Measurements from ENCODE around the gene CD63.

The CD63 gene

DNA sequence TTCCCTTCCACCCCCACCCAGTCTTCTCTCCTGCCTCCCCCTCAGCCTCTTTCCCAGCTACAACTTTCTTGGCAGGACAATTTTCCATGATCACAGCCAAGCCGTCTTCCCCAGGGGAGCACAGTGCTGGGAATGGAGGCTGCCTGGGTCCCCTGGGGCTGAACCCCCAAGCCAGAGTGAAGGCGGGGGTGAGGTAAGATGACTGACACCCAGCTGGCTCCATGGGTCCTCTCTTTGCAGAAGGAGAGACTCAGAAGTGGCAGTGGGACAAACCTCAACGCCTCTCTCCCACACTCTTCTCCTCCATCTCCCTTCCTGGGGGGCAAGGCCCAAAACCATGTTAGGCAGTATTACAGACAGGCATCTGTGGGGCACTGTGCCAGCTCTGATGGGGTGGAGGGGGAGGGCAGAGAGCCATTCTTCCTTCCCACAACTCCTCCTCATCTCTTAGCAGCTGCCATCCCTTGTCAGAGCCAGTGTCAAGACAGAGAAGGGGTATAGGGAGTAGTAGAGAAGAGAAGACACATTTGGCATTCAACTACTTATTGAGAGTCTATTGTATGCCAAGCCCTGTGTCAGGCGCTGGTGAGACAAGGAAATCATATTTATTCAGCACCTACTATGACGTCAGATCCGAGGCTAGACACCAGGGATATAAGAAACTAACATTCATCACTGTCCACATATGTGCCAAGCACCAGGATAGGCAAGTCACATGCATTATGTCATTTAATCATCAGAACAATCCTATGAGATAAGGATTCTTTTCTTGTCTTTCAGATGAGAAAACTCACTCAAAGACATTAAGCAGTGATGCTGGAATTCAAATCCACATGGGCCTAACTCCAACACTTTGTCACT lies 24.7 kb downstream of the CD63 start:
- DNase-seq = no peak

DNA sequence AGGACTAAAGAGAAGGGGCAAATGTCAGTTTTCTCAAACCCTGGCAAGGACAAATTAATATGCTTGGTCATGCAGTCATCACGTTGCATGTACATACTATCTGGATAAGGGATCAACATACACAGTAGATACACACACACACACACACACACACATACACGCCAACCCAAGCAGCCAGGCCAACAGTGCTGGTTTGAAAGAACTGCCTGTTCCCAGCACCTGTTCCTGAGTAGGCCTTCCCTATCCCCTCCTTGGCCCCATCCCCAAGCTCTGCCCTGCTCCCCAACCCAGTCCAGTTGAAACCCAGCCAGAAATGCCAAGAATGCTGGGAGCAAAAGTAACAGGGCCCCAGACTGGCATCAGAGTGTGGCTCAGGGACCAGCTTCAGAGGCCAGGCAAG lies 25.5 kb downstream of the CD63 start:
- DNase-seq = no peak

DNA sequence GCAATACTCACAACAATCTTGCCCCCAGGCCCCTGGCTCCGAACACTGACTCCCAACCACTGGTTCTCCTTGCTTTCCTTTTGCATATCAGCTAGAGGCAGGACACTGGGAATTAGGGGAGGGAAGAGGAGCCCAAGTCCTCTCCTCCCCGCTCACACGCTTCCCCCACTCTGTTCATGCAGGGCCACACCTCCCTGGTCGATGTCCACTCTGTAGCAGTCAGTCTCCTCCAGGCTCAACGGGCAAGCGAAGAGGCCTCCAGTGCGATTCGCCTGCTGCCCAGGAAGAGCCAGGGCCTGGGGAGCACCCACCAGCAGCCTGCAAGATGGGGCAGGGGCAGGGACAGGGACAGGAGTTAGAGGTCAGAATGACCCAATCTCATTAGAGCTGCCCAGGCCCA lies 25.9 kb downstream of the CD63 start:
- DNase-seq = no peak

DNA sequence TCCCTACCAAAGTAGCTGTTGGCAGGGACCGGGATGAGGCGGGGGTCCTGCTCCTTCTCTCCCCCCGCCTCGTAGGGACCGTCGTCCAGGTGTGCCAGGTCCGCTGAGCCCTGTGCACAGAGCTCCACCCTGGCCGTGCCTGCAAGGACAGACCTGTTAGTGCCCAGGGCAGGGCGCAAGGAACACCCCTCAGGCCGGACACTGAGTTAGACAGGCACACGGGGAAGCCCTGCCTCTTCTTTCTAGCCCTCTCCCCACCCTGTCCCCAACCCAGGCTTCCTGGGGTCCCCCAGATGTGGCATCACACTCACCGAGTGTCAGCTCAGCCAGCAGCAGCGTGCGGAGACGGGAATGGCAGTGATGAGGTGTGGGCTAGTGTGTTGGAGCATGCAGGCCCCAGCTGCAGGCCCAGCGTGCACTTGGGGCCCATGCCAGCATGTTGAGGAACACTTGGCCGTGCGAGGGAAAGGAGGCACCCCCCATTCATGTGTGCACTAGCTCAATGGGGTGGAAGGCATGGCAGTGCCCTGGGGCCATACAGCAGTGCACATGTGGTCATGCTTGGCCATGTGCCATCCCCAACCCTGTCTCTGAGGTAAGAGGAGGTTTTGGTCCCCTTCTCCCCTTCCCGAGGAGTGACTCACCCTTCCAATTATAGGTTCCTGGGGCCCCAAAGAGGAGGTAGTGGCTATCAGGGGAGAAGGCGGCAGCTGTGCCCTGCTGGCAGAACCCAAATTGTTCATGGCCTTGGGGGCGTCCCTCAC lies 28.4 kb downstream of the CD63 start:
- DNase-seq = no peak

DNA sequence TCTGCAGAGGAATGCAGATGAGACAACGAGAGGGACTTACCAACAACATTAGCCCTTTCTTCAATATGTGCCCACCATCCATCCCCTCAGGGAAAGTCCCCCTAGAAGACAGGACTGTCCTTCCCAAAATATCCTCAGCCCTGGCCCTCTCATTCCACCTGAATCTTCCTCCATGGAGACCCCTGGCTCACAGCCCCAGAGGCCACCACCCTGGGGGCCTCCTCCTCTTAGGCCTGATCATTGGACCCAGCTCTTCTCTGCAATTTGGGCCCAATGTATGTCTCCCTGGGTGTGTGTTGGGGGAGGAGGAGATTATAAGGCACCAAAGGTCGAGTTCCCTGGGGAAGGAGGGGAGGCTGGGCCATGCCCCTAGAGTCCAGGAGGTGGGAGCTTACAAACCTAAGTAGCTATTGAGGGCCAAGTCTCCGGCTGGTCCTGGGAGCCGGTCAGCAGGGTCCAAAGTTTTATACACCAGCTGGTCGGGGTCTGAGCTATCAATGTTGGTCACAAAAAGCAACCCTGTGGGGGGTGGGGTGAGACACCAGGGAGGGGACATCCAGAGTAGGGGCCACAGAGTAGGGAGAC lies 29.2 kb downstream of the CD63 start:
- no peak for DNase-seq

DNA sequence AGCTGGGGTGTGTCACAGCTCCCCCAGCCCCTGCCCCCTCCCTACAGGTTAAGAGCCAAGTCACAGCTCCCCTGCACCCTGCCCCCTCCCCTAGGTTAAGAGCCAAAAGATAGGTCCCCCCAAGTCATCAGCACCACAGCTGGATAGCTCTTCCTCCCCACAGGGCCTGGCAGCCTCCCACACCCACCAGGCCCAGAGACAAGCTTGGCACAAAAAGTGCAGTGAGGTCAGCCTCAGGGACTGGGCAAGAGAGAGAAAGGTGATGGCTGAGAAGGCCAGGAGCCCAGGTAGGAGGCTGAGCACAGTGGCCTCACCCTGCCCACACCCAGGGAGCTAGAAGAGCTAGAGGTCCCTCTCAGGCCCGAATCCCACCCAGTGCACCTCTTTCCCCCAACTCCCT lies 29.8 kb downstream of the CD63 start:
- DNase-seq = no peak

DNA sequence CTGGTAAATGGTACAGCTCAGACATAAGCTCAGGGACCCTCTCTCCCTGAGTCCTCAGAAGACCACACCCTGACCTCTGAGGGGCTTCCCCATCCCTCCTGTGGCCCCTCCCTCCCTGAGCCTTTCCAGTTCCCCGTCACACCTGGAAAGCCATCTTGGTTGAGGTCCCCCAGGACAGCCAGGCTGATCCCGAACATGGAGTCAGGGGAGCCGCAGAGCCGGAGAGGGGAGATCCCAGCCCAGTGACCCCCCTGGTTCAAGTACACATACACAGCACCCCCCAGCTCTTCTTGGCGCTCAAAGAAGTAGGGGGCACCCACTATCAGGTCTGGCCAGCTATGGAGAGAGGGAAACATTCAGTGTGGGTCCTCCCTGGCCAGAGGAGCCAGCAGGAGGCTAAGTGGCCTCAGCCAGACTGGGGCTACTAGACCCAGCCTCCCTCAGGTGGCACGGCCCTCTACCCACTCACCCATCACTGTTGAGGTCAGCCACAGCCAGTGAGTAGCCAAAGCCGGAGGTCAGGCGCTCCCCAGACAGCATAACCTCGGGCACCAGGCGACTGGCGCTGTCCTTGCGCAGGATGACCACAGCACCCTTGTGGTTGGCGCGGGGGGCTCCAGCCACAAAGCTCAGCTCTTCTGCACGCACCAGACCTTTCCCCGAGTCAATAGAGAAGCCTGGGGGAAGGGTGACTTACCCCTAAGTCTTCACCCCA lies 30.4 kb downstream of the CD63 start:
- no peak for DNase-seq

DNA sequence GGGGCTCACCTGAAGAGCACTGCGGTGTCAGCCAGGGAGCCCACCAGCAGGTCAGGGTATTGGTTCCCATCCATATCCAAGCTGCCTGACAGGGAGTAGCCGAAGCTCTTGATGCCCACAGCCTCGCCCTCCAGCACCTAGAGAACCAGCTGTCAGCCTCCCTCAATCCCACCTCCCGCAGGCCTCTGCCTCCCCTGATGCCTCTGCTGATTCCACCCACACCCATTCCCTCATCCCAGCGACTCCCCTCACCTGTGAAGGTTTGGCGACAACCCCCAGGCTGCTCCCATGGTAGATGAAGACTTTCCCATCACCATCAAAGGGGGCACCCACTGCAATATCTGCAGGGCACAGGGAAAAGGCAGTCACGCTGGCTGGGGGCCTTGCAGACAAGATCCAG lies 31.1 kb downstream of the CD63 start:
- DNase-seq = no peak

DNA sequence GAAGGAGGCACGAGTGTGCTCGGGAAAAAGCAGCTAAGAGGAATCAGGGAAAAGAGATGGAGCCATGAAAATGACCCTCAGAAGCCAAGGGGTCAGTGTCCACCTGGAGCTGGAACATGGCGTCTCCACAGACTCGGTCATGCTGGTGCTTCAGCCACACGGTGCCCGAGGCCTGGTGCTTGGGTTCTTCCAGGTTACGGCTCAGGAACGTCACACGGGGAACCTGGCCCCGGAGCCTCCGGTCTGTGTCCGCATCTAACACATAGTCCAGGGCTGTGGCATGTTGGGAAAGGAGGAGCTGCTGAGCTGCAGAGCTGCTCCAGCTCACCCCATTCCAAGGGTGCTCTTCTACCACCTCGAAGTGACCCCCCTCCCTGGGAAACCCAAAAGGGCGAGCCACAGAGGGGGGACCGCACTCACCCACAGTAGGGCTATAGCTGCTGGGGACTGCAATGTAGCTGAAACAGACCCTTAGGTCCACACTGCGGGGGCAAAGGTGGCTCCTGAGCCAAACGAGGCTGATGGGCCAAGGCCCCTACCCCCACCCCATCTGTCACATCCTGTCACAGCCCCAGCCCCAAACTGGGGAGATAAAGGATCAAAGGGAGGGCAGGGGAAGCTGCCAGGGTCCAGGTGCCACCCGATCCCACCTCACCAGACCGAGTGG lies 31.9 kb downstream of the CD63 start:
- no peak for DNase-seq

DNA sequence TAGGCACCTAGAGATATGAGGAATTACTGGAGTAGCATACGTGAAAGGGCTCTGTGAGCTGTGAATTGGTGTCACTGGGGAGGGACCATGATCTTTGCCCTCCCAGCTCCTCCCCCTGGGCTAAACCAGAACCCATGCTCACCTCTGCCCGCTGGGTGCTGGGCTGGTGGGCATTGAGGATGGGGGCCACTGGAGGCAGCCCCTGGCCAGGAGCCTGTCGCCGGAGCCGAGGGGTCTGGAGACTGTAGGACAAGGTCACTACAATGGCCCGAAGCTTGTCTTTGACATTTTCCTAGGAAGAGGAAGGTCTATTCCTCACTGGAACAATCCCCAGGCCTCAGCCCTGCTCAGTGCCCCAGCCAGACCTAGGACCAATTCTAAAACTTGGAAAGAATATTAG lies 32.7 kb downstream of the CD63 start:
- DNase-seq = no peak

DNA sequence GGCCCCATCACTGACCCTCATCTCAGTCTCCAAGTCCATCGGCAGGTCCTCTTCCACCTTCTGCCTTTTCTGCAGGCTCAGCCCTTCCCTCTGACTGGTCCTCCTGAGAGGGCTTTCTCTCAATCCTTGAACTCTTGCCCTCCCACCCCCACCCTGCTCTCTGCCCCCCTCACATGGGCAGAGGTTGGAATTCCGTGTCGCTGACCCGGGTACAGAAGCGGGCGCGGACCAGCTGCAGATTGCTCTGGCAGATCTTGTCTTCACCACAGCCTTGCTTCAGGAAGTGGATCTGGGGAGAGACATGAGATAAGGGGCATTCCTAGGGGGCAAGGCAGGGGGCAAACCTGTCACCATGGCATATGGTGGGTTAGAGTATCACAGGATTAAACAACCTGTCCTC lies 33.5 kb downstream of the CD63 start:
- no peak for DNase-seq

DNA sequence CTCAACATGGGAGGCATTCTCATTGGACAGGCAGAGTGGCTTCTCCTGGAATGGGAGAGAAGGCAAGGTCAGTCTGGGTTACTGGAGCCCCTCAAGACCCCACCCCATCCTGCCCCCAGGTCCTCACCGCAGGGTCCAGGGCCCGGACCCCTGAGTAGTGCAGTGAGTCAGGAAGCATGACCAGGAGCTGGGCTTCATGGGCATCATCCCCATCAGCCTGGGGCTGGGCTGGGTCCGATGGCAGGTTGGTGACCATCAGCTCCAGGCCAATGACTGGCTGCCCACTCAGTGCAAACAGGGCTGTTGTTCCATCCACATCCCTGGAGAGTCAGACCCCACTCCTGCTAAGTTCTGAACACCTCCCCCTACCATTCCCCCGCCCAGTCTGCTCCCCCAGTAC lies 34.2 kb downstream of the CD63 start:
- DNase-seq = no peak

DNA sequence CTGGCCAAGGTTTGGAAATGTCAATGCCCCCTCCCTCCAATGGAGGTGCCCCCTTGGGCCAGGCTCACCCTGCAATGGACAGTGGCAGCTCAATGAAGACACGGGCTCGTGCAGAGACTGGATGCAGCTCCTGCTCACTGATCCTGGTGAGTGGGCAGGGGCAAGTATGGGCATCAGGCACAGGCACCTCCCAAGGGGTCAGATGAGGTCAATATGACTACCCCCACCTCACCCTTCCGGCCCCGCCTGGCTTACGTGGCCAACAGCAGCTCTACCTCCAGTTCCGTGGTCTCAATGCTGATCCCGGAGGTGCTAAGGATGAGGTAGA lies 34.7 kb downstream of the CD63 start:
- no peak for DNase-seq

DNA sequence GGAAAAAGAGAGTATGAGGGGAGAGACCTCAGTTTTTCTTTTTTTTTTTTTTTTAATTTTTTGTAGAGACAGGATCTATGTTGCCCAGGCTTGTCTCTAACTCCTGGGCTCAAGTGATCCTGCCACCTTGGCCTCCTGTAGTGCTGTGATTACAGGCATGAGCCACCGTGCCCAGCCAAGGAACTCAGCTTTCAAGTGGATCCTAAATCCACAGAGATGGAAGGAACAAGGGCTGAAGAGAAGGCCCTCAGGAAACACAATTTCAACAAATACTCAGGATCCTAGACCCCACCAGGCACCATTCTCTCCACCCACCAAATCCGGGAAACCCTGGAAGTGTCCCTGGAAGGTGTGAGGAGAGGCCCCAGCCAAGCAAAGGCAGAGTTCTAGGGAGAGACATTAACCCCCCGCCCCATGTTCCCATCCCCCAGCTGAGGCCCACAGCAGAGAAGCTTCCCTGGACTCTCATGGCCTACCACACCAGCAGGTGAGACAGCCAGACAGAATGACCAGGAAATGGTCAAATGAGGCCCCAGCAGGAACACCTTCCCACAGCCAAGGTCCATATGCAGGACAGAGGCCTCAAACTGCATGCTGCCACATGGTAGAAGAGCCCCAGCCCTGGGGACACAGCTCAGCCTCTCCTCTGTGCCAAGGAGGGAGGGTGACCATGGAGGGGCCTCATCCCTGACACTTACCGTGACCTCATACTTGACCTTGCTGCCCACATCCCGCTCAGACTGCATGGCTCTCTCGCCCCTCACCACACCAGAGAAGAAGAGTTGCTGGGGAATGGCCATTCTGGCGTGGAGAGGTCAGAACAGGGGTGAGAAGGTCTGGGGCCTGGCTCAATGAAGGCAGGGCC lies 35.3 kb downstream of the CD63 start:
- DNase-seq = no peak

DNA sequence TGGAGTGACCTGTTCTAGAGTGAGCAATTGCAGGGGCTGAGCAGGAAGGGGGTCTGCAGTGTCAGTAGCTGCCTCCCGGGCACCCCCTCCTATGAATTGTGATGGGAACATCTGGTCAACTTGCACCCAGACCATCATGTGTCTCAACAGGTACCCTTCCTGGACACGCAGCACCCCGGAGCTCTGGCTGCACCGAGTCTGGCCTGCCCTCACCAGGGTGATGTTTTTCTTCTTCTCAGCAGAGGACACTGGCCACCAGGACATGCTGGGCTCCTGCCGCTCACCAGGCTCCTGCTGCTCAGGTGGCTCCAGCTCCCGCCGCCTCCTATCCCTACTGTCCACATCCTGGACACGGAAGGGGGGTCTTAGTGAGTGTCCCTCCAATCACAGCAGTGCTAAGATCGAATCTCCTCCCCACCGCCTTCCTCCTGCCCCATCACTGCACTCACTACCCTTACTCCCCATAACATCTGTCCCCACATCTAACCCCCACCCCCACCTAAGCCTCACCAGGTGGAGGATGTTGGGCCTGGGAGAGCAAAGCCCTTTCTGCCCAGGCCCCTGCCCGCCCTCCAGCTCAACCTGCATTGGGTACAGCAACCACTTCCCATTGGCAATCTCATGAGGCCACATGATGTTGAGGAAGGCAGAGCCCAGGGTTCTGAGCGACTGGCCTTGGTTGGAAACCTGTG lies 36.0 kb downstream of the CD63 start:
- DNase-seq = no peak

DNA sequence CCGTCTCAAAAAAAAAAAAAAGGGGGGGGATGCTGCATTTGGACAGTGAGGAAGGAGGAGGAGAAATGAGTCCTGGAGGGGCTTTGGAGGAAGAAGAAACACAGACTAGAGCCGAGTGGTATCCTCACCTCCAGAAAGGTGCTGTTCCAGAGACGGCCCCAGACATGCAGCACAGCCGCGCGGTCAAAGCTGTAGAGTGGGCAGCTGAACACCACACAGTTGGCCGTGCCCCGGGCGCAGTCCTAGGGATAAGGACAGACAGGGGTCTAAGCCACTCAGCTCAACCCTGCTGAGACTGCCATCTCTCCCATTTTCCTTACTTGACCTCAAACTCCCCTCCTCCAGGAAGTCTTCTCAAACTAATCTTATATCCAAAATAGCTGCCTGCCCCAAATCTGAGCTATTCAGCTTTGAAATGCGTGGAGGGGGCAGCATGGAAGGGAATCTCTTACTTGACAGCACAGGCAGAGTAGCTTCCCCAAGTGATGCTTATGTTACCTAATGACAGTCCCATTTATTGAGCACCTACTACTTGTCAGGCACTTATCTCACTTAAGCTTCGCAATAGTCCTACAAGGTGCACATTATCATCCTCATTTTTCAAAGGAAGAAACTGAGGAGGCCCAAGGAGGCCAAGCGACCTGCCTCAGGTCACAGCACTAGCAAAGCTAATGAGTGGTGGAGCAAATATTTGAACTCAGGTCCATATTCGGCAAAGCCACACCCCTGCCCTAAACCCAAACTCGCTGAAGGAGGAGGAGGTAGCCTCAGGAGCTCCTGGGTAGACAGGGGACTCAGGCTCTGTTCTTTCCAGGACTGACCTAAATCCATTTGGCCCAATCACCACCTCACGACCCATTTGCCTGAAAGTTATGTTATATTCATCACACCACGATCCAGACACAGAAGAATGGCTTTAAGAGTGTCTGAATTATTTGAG lies 39.8 kb downstream of the CD63 start:
- DNase-seq = no peak

DNA sequence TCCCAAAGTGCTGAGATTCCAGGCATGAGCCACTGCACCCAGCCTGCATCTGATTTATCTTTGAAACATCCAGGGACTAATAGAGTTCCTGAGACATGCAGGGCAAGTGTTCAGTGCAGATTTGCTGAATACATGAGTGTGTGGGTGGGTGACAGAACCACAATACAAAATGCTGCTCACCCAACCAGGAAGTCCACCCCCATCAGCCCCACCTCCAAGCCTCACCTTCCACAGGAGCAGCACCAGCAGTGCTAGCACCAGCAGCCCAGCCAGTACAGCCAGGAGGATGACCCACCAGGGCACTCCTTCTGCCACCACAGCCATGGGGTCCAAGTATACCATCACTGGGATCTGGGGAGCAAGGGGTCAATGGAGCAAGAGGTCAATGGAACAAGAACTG lies 41.1 kb downstream of the CD63 start:
- DNase-seq = no peak

DNA sequence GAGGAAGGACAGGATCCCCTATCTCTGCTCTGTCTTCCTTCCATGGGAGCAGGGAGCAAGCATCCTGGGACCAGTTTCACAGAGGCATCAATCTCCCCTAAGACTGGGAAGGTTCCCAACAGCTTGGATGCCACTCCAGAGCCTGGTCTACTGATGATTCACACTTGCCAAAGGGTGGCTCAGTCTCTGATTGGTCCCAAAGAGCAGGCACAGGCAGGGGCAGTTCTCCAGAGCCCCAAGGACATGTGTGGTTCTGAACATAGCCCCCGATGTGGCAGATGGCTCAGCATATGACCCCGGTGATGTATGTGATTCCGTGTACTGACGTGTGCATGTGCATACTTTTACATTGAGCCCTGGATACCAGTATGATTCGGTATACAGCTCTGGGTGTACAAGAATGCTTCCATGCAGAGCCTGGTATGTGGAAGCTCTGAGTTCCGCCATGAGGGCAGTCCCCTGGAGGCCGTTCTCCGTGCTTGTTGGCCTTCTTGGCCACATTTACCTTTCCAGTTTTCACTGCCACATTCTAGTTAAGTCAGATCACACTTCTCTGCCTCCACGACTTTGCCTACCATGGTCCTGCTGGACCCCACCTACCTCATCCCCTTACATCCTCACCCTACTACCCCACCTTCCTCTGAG lies 42.3 kb downstream of the CD63 start:
- DNase-seq = no peak

DNA sequence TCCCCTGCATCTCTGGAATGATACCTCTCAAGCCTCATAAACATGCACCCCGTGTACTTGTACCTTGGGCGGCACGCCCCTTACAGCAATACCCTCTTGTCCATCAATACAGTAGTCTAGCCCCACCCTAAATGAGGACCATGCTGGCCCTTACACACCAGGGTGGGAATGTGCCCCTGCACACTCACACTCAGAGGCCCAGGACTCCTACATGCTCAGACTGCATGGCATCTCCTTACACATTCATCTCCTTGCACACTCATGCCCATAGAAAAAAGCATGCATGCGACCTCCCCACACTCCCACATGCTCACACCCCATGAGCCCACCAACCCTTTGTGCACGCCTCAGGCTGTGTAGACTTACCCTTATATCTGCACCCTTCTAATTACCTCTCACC lies 43.1 kb downstream of the CD63 start:
- DNase-seq = no peak
